Right lobe of liver (tissue), 6 donors: ENCODE data around the gene FEN1. TPM values are rescaled to one million over a fixed set of nuclear protein-coding genes. Genes with fewer than 3 reads are reported as not detected.

ENCODE experiments used
- ATAC-seq, 4 donors: fragments of 200-7000 bp; cut with Tn5 transposase; one replicate each; pipeline ENCODE4 v1.9.1; 2020; ENCODE audit warnings: mild to moderate bottlenecking in 4 of 4, moderate library complexity in 4 of 4
- DNase-seq, 3 donors: peaks; one replicate each; pipeline ENCODE4 v3.0.0-alpha.2; 2020
- H3K27ac ChIP-seq, 3 donors: fragments of 200-600 bp; one replicate each; pipeline ENCODE4 v1.8.0; 2022
- H3K27me3 ChIP-seq, 2 donors: fragments of 200-600 bp; one replicate each; pipeline ENCODE4 v1.8.0; 2022
- H3K36me3 ChIP-seq, 4 donors: fragments of 200-600 bp; sonication (generic) in 1 of 4; one replicate each; pipeline versions ENCODE4 v1.5.1 to v1.8.0; 2017 to 2022; ENCODE audit warnings: control low read depth in 1 of 4
- H3K4me1 ChIP-seq, 4 donors: fragments of 200-600 bp; sonication (generic) in 1 of 4; one replicate each; pipeline versions ENCODE4 v1.5.1 to v1.8.0; 2017 to 2022; ENCODE audit warnings: control low read depth in 1 of 4
- H3K4me3 ChIP-seq, 3 donors: fragments of 200-600 bp; one replicate each; pipeline ENCODE4 v1.8.0; 2022
- H3K9me3 ChIP-seq, 4 donors: fragments of 200-600 bp; sonication (generic) in 1 of 4; one replicate each; pipeline versions ENCODE4 v1.5.1 to v1.8.0; 2017 to 2022; ENCODE audit warnings: control low read depth in 1 of 4
- CTCF ChIP-seq, 4 donors: fragments of 200-600 bp in 3 of 4; fragments of 450-650 bp in 1 of 4; IDR thresholded peaks; one replicate each; pipeline versions ENCODE4 v1.5.1 to v1.8.0; 2016 to 2022; ENCODE audit warnings: antibody characterized with exemption in 4 of 4, mild to moderate bottlenecking in 2 of 4
- POLR2A ChIP-seq: fragments of 450-650 bp; IDR thresholded peaks from one replicate; pipeline ENCODE4 v1.6.1; 2017; ENCODE audit warnings: antibody characterized with exemption, mild to moderate bottlenecking
- WGBS: methylation state at CpG from one replicate; pipeline ENCODE4 v1.1.6; 2018; ENCODE audit warnings: low coverage, low lambda C conversion rate; ENCODE audit not compliant: insufficient coverage; ENCODE audit errors: missing lambda C conversion rate; 5-methylcytosine and 5-hydroxymethylcytosine counted together
- intact Hi-C, 2 donors: fragments of 100-400 bp; cut with DNase I; formaldehyde crosslinking; loops; one replicate each; pipeline versions ENCODE4 v1.11.2 to v1.14.1; 2022
- total RNA-seq, 6 experiments: library from RNA; depleted of rRNA in 2 of 6; stranded (reverse); fragments of >200 nt in 2 of 6; fragmentation: NEBNext Ultra II Directional in 3 of 6; extraction: Animal tissue kit (Norgen Biotek cat#: 25700) in 3 of 6; gene quantifications; one replicate each; pipeline versions ENCODE4 v1.1.0 to v1.2.4, GENCODE V29; 2016 to 2023
- donor health status: DM: no; HTN: yes; CAD: no.
- donor health status: DM: no; HTN: no; CAD: no.
- donor health status: DM: no; HTN: no; CAD: no.
- donor health status: DM: no; HTN: yes; CAD: no.
- donor health status: DM: no; HTN: yes; CAD: no.

The FEN1 gene
- total RNA-seq, 6 experiments from 2014 or later = 4.0 to 13.3 (median 5.4) TPM

DNA sequence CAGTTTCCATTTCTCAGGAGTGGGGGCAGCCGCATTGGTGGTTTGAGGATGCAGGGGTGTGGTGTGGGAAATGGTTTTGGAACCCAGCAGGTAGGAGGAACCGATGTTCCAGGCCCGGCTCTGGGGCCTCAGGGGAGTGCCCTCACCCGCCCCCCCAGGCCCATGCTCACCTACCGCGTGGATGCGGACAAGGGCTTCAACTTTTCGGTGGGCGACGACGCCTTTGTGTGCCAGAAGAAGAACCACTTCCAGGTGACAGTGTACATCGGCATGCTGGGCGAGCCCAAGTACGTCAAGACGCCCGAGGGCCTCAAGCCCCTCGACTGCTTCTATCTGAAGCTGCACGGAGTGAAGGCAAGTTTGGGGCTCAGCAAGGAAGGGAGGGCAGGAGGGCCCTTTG, 18.9 kb upstream of the FEN1 start:
- Histone ChIP-seq H3K27me3 (no peaks in the 10 kb centered on the region), H3K27ac (no peak overlapping the region), H3K4me1 (peaks cover 0 to 15% (median 5%) of the 10 kb centered on the region in 4 donors), H3K36me3 (no peaks in the 10 kb centered on the region), H3K4me3 (no peak overlapping the region), H3K9me3 (no peaks in the 10 kb centered on the region)
- whole genome bisulfite sequencing = 96% methylated on average over 7 of the region's 18 CpGs
- TF ChIP-seq CTCF (IDR thresholded peaks at IDR 0.05) = no peak
- TF ChIP-seq POLR2A = no peak
- no peak for ATAC-seq
- intact Hi-C loops = no loop called here
- no peak for DNase-seq

- WGBS = 84% methylated on average over 11 of the region's 12 CpGs
- Histone ChIP-seq H3K4me1 (peaks cover 0 to 9% (median 2%) of the 10 kb centered on the region in 4 donors), H3K4me3 (no peak overlapping the region), H3K9me3 (no peaks in the 10 kb centered on the region), H3K27ac (no peak overlapping the region), H3K36me3 (no peaks in the 10 kb centered on the region), H3K27me3 (no peaks in the 10 kb centered on the region)
- intact Hi-C loops = no loop called here
- ATAC-seq = no peak
- TF ChIP-seq CTCF (IDR thresholded peaks at IDR 0.05) = no peak
- TF ChIP-seq POLR2A = no peak
- DNase-seq = no peak
These were observed 18.3 kb upstream of the FEN1 start for GRCh38 chr11:61774411-61774810.

DNA sequence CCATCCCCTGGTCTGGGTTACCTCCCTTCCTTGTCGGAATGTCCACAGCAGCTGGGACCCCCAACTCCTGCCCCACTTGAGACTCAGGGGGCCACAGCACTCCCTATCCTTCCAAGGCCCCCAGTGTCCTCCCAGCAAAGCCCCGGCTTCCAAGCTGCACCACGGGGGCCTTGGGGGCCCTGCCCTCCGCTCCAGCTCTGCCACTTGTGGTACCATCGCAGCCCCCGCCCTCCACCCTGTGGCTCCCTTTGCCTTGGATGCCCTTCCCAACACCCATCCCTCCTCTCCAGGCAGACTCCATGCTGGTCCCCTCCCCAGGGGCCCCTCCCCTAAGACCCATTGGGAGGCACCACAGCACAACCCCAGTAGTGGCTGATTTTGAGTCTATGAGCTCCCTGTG, 17.6 kb upstream of the FEN1 start:
- DNase-seq (no peak), ATAC-seq (no peak)
- WGBS = 98% methylated on average over 6 of the region's 6 CpGs
- TF ChIP-seq CTCF (IDR thresholded peaks at IDR 0.05) (no peak), POLR2A (no peak)
- Histone ChIP-seq H3K27me3 (no peaks in the 10 kb centered on the region), H3K9me3 (no peaks in the 10 kb centered on the region), H3K27ac (no peak overlapping the region), H3K4me1 (peaks cover 0 to 5% (median 0%) of the 10 kb centered on the region in 4 donors), H3K36me3 (no peaks in the 10 kb centered on the region), H3K4me3 (no peak overlapping the region)
- intact Hi-C loops = no loop called here

DNA sequence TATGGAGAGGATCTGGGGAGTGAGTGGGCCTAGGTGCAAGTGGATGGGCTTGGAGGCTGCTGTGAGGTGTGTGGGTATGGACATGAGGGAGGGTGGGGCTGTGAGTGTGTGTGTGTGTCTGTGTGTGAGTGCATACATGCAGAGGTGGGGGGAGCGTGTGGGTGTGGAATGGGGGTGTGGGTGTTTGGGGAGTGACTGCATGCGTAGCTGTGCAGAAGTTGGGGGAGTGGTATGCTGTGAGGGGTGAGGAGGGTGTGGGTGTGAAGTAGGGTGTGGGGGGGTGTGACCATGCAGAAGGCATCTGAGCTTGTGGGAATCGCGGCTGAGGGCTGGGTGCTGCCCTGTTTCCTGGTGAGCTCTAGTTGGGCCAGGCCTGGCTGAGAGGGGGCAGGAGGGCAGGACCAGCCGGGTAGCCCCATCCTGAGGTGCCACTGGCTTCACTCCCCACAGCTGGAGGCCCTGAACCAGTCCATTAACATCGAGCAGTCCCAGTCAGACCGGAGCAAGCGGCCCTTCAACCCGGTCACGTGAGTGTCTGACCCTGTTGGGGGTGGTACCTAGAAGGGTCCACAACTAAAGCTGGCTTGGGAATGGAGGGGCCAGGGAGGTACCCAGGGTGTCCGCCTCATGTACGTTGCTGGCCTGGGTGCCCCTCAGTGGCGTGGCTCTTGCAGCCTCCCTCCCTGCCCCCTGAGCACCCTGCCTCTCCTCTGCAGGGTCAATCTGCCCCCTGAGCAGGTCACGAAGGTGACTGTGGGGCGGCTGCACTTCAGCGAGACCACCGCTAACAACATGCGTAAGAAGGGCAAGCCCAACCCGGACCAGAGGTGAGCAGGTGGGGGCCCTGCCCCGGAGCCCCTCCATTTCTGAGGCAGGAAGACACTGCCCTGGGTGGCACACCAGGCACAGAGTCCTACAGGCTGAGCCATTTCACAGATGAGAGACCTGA, 16.8 kb upstream of the FEN1 start:
- no peak overlapping the region for H3K27ac ChIP-seq
- no peak overlapping the region for H3K4me3 ChIP-seq
- TF ChIP-seq POLR2A (no peak), CTCF (IDR thresholded peaks at IDR 0.05) (no peak)
- no peaks in the 10 kb centered on the region for H3K36me3 ChIP-seq
- no peaks in the 10 kb centered on the region for H3K27me3 ChIP-seq
- H3K9me3 ChIP-seq = no peaks in the 10 kb centered on the region
- ATAC-seq (no peak), DNase-seq (no peak)
- intact Hi-C loops = no loop called here
- WGBS = 76% methylated on average over 6 of the region's 20 CpGs
- peaks cover 0 to 5% (median 0%) of the 10 kb centered on the region in 4 donors for H3K4me1 ChIP-seq
